HPDE6-E6E7 (cell line): ENCODE measurements around the gene GRK5.
A peak's percentile ranks its signal among the peaks of the same experiment; 100 is the strongest.
"Not testable (repeated sequence)": the region's sequence is repeated elsewhere in the genome, so short reads cannot be mapped to it uniquely, and the experiment has no call there.

Source experiments
- DNase-seq: peaks from one replicate; pipeline ENCODE4 v3.0.0; 2011; ENCODE audit warnings: missing footprints; ENCODE audit errors: extremely low spot score

The GRK5 gene

GRCh38 chr10:119457966-119458766, 250.8 kb downstream of the GRK5 start:
- no peak for DNase-seq

- no peak for DNase-seq
Observed at GRCh38 chr10:119459681-119460340, 252.4 kb downstream of the GRK5 start.

GRCh38 chr10:119460369-119461195, 253.2 kb downstream of the GRK5 start:
- no peak for DNase-seq

- peak; percentile 96 for DNase-seq
Observed at GRCh38 chr10:119461380-119461779, 254.0 kb downstream of the GRK5 start.

GRCh38 chr10:119461923-119462322, 254.6 kb downstream of the GRK5 start:
- DNase-seq: no peak

DNA sequence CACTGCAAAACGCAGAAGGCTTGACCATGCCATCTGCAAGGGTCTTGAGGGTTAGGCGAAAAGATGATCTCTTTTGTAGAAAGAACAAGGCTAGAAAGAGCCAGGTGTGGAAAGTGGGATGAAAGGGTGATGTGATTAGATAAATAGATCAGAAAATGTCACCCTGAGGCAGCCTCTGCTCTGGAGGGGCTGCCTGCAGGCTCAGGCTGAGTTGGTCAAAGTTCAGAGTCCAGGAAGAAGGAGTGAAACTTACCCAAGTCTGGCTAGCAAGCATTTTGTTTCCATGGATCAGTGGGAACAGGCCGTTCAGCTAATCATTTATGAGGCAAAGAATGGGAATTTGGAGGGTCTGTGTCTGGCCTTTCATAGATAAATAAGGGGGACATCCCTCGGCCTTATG, 255.4 kb downstream of the GRK5 start:
- no peak for DNase-seq

DNA sequence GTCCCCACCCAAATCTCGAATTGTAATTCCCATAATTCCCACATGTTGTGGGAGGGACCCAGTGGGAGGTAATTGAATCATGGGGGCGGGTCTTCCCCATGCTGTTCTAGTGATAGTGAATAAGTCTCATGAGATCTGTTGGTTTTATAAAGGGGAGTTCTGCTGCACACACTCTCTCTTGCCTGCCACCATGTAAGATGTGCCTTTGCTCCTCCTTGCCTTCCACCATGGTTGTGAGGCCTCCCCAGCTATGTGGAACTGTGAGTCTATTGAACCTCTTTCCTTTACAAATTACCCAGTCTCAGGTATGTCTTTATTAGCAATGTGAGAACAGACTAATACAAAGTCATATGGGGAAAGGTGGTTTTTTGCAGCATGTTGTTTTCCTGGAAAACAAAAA, 255.8 kb downstream of the GRK5 start:
- DNase-seq: not testable (repeated sequence)

DNA sequence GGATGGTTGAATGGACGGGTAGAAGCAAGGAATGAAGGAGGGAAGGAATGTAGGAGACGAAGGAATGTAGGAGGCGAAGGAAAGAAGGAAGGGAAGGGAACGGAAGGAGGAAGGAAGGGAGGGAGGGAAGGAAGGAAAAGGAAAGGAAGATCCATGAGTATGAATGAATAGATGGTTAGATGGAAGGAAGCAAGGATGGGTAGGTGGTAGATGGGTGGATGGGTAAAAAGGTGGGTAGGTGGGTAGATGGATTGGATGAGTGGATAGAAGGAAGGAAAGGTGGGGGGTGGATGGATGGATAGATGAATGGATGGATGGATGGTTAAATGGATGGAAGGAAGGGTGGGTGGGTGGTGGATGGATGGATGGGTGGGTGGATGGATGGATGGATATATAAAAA, 257.7 kb downstream of the GRK5 start:
- no peak for DNase-seq

GRCh38 chr10:119466076-119466475, 258.7 kb downstream of the GRK5 start:
- no peak for DNase-seq

DNA sequence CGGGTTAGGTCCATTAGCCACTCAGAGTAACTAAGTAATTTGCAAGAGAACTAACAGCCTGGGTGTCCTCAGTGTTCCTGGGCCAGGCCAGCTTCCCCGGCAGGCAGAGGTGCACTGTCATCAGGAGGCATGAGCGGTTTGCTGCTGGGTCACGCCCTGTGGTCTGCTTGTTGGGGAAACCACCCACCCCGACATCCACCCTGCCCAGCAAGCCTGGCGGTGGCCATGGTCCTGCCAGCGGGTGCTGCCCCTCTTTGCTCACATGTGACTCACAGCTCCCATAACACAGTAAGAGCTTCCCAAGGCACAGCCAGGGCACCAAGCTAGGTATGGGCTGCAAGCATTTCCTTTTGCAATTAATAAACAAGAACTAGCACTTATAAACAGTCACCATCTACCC, 259.3 kb downstream of the GRK5 start:
- peak; percentile 42 for DNase-seq

DNA sequence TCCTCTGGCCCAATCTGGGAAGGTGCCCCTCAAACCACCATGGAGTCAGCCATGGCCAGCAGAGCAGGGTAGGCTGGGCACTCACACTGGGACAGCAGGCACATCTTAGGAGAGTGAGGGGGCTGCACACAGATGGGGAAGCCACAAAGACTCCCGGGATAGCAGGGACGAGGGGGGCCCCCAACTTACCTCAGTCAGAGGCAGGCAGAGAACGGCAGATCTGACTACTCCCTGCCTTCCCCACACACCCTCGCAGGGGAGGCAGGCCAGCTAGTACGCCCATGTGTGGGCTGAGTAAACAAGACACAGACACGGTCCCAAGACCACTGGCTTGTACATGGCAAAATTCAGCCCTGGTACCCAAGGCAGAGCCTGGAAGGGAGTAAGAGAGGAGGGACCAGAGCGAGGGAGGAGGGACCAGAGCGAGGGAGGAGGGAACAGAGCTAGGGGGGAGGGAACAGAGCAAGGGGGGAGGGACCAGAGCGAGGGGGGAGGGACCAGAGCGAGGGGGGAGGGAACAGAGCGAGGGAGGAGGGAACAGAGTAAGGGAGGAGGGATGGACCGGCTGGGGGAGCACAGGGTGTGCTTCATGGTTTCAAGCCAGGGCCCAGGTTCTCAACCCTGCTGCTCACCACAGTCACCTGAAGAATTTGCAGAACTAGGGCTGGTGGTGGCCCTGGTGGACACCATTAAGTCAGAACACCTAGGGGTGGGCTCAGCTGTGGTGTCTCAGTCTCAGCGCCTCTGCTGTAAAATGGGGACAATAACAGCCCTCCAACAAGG, 261.4 kb downstream of the GRK5 start:
- no peak for DNase-seq

- no peak for DNase-seq
Observed at GRCh38 chr10:119469325-119469707, 261.9 kb downstream of the GRK5 start.

- DNase-seq: no peak
Observed at GRCh38 chr10:119469846-119470245, 262.5 kb downstream of the GRK5 start.

GRCh38 chr10:119470920-119471702, 263.7 kb downstream of the GRK5 start:
- no peak for DNase-seq

GRCh38 chr10:119473771-119474170, 266.4 kb downstream of the GRK5 start:
- DNase-seq: no peak

GRCh38 chr10:119474606-119475005, 267.2 kb downstream of the GRK5 start:
- DNase-seq: no peak

- no peak for DNase-seq
Observed at GRCh38 chr10:119477444-119477843, 270.1 kb downstream of the GRK5 start.

GRCh38 chr10:119478111-119478802, 270.9 kb downstream of the GRK5 start:
- no peak for DNase-seq

- no peak for DNase-seq
Observed at GRCh38 chr10:119478811-119479341, 271.5 kb downstream of the GRK5 start.

DNA sequence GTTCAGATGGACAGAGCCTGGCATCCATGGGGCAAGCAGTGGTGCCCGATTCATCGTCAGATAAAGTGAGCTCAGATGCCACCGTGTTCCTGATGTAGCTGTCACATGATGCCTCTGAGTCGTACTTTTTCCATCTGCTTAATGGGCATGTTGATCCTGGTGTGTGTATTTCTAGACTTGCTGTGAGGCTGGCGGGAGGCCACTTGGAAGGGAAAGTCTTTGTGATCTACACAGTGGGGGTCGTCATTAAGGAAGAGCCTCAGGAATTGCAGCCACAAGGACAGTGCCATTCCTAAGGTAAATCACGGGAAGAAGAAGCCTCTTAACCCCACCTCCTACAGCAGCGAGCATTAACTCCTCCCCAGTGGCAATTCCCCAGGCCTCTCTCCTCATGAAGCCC, 272.2 kb downstream of the GRK5 start:
- DNase-seq: no peak
